GM12875 (cell line): ENCODE results near the gene MAPK12.

Experiments used
- H3K4me3 ChIP-seq: one replicate; pipeline ENCODE4 v1.5.1; 2011; ENCODE audit warnings: low read depth, low read length, control low read depth
- CTCF ChIP-seq: IDR thresholded peaks from 2 replicates; pipeline ENCODE4 v1.5.1; 2011; ENCODE audit warnings: low read depth, mild to moderate bottlenecking, control low read depth, inconsistent platforms, low read length, moderate library complexity, borderline replicate concordance; ENCODE audit not compliant: insufficient read depth

MAPK12 gene

GRCh38 chr22:50250249-50250554 lies 11.3 kb downstream of the MAPK12 start:
- H3K4me3 ChIP-seq = peak overlapping the region; percentile 90
- no peak for TF ChIP-seq CTCF

DNA sequence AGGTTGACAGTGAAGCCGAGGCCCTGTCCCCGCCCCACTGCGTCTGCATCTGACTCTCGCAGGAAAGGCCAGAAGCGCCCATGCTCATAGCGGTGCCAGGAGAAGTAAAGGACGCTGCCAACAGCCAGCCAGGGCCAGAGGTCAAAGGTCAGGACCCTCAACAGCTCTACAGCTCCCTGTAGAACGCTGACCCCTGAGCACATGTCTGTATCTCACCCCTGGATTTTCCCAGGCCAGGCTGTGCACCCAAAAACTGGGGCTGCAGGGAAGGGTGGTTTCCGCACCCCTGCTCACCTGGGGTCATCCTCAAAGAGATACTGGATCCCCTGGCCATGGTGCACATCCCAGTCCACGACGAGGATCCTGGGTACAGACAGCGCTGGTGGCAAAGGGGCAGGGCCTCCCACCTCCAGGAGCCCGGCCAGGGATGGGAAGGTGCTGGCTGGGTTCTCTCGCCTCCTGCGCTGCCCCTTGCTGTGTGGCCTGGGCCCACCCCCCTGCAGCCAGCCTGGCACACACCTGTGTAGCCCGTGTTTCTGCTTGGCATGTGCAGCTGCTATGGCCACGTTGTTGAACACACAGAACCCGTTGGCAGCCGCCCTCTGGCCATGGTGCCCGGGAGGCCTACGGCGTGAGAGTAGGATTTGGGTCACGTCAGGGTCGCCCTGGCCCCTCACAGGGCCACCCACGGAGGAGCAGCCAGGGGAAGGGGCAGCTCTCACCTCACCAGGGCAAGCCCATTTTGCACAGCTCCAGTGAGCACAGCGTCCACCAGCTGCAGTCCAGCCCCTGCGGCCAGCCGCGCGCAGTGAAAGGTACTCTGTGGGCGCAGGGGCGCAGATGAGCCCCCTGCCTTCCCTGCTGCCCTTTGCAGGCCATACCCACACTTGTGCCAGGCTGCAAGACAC lies 11.9 kb downstream of the MAPK12 start:
- H3K4me3 ChIP-seq = peak overlapping the region; percentile 90
- TF ChIP-seq CTCF = no peak

GRCh38 chr22:50248196-50249081 lies 13.0 kb downstream of the MAPK12 start:
- no peak overlapping the region for H3K4me3 ChIP-seq
- no peak for TF ChIP-seq CTCF

DNA sequence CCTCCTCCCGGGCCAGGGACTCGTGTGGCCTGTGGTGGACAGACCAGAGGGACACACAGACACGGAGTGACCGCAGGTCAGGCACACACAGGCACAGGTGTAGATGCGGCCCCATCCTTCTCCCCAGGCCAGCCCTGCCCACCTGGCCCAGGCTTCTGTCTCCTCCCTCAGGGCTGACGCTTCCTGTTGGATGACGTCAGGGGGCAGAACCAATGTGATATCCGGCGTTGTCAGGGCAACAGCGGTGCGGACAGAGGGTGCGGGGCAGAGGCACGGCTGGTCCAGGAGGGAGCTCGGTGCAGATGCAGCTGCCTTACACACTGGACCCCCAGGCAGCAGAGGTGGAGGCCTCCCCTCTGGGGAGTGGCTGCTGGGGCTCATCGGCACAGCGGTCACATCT lies 13.7 kb downstream of the MAPK12 start:
- no peak for TF ChIP-seq CTCF
- H3K4me3 ChIP-seq = no peak overlapping the region

- no peak overlapping the region for H3K4me3 ChIP-seq
- no peak for TF ChIP-seq CTCF
These were observed 15.0 kb downstream of the MAPK12 start for GRCh38 chr22:50246242-50247175.

DNA sequence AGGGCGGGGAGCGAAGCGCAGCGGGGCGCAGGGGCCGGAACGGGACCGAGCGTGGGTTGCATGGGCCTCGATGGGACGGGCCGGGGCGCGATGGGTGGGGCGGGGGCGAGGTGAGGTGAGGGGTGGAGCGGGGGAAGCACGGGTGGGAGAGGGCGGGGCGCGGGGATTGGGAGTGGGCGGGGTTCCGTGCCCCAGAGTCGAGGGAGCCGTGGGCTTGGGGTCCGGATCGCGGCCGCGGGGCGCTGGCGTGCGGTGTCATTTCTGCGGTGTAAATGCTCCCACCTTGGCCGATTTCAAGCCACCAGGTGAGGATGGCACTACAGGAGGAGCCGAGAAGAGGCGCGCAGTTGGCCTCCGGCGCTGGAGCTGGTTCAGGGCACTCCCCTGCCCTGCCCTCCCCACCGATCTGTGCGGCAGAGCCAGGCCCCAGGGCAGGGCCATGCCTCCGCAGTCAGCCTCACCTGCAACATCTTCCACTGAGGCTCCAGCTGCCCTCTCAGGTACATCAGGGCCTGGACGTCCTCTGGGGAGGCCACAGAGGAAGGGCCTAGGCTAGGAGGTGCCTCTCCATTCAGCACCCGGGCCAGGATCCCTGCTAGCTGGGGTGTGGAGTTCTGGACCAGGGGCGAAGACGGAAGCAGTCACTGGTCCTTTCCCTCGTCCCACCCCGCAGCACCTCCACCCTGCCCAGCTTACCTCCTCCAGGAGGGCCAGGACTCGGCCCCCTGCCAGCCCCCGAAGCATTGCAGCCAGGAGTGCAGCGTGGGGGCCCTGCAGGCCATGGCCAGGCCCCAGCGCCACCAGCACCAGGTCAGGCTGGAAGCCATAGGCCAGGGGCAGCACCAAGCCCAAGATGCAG lies 16.0 kb downstream of the MAPK12 start:
- peak overlapping the region; percentile 87 for H3K4me3 ChIP-seq
- no peak for TF ChIP-seq CTCF
